GM18526 (cell line): Measurements from ENCODE around the gene TMEM270.

Experiments used
- POLR2A ChIP-seq: IDR thresholded peaks from 3 replicates; pipeline ENCODE4 v1.6.1; 2011; ENCODE audit not compliant: insufficient read length; ENCODE audit errors: extremely low read depth

TMEM270 gene

GRCh38 chr7:73830681-73831583, 30.0 kb upstream of the TMEM270 start, which contains the start of gene CLDN4:
CLDN4 (plus strand) TSS chr7:73830996; CDS start chr7:73831202, 206 bp downstream.
- TF ChIP-seq POLR2A, result no peak

- TF ChIP-seq POLR2A, result no peak
Observed at GRCh38 chr7:73831584-73831833, 29.4 kb upstream of the TMEM270 start.

GRCh38 chr7:73831834-73832651, 28.9 kb upstream of the TMEM270 start:
- TF ChIP-seq POLR2A, result no peak

- TF ChIP-seq POLR2A, result no peak
Observed at GRCh38 chr7:73832806-73833205, 28.2 kb upstream of the TMEM270 start.

GRCh38 chr7:73833251-73833919, 27.6 kb upstream of the TMEM270 start:
- no peak for TF ChIP-seq POLR2A

GRCh38 chr7:73834626-73835191, 26.2 kb upstream of the TMEM270 start:
- no peak for TF ChIP-seq POLR2A

GRCh38 chr7:73838642-73839041, 22.3 kb upstream of the TMEM270 start:
- TF ChIP-seq POLR2A, result no peak

GRCh38 chr7:73839290-73839689, 21.7 kb upstream of the TMEM270 start:
- no peak for TF ChIP-seq POLR2A

- TF ChIP-seq POLR2A, result no peak
Observed at GRCh38 chr7:73839743-73840714, 20.9 kb upstream of the TMEM270 start.

- TF ChIP-seq POLR2A, result no peak
Observed at GRCh38 chr7:73840715-73841379, 20.1 kb upstream of the TMEM270 start.

GRCh38 chr7:73841689-73842066, 19.3 kb upstream of the TMEM270 start:
- TF ChIP-seq POLR2A, result no peak

- TF ChIP-seq POLR2A, result peak; percentile 42
Observed at GRCh38 chr7:73842067-73842976, 18.6 kb upstream of the TMEM270 start, which contains the start of gene METTL27. METTL27 (minus strand) TSS chr7:73842516; CDS start chr7:73842140, 376 bp downstream.

- no peak for TF ChIP-seq POLR2A
Observed at GRCh38 chr7:73844131-73844547, 16.8 kb upstream of the TMEM270 start.
